ENCODE data around the gene IL12RB1. TPM values are rescaled to one million over a fixed set of nuclear protein-coding genes. Genes with fewer than 3 reads are reported as not detected.
A peak's percentile ranks its signal among the peaks of the same experiment; 100 is the strongest.

The IL12RB1 gene
- total and polyA plus RNA-seq, 2 of the 13 experiments (the other 11 are each of a cell fraction or from before 2014, with no cell fraction given): 0.03 to 0.04 TPM

- in situ Hi-C loops (cut with HindIII; ENCODE audit: extremely low pct_ligation_motif_present, low pct_unique_long_range_greater_than_20kb) (loop anchor here (25.0 kb wide), 1 partner anchor 137 kb away; the partner anchor contains the start of gene CCDC124), intact Hi-C loops (cut with micrococcal nuclease; ENCODE audit: unreplicated experiment) (no loop called here)
- no TSS peak for BruUV-seq (replicated peaks)
- H4K20me1 ChIP-seq (ENCODE audit: insufficient read depth, low read length): no peaks in the 10 kb centered on the region
- ATAC-seq (peak; percentile 84), DNase-seq (ENCODE audit: low spot score) (peak; percentile 33), FAIRE-seq (no peak)
- ChIA-PET CTCF (ENCODE audit: low intra/inter-chr PET ratio, low total read pairs) (no interaction called here), POLR2A (no interaction called here)
- WGBS (ENCODE audit: low lambda C conversion rate): 27% methylated on average over 8 of the region's 9 CpGs
- H3K4me3 ChIP-seq (replicated peaks in 1 of 3; ENCODE audit: insufficient read depth in 1 of 3, low read depth in 2 of 3, low read length in 3 of 3): no peak overlapping the region
- no peaks in the 10 kb centered on the region for H3K79me2 ChIP-seq (ENCODE audit: insufficient read depth, low read length)
- H3K9ac ChIP-seq (ENCODE audit: insufficient read depth, low read depth, low read length): no peak overlapping the region
- H3K27ac ChIP-seq (ENCODE audit: extremely low read length, insufficient read depth, low read length): no peak overlapping the region
- no peak overlapping the region for H3K4me2 ChIP-seq (ENCODE audit: low read depth, low read length)
- peaks cover 0 to 25% of the 10 kb centered on the region in 2 experiments; a peak in 3 of 5 replicates for H3K27me3 ChIP-seq (ENCODE audit: control insufficient read depth in 1 of 2, insufficient read depth in 2 of 2, low read length in 2 of 2)
- no peaks in the 10 kb centered on the region for H3K4me1 ChIP-seq (ENCODE audit: insufficient read depth, low read length)
- H3K36me3 ChIP-seq (replicated peaks in 1 of 2; ENCODE audit: control insufficient read depth in 1 of 2, insufficient read depth in 2 of 2, low read length in 2 of 2): no peaks in the 10 kb centered on the region
- no peak overlapping the region for H2AFZ ChIP-seq (ENCODE audit: low read length)
- H3K9me3 ChIP-seq (ENCODE audit: low read length): no peaks in the 10 kb centered on the region
- TF ChIP-seq GFI1 (CRISPR knock-in tag; IDR thresholded peaks at IDR 0.05; ENCODE audit: borderline replicate concordance) (no peak), ZNF615 (CRISPR knock-in tag; IDR thresholded peaks at IDR 0.05; ENCODE audit: borderline replicate concordance) (no peak), E2F2 (CRISPR knock-in tag; IDR thresholded peaks at IDR 0.05; ENCODE audit: borderline replicate concordance) (no peak), HIVEP1 (CRISPR knock-in tag; IDR thresholded peaks at IDR 0.05) (no peak), TCF7 (IDR thresholded peaks at IDR 0.05; ENCODE audit: low read depth) (no peak), ZNF230 (CRISPR knock-in tag; IDR thresholded peaks at IDR 0.05) (no peak), RELA (CRISPR knock-in tag; IDR thresholded peaks at IDR 0.05) (no peak), FIP1L1 (IDR thresholded peaks at IDR 0.05; ENCODE audit: borderline replicate concordance, insufficient read depth, low read depth, low read length) (no peak), STAG1 (CRISPR knock-in tag; IDR thresholded peaks at IDR 0.05) (peak; percentile 46), ZNF770 (CRISPR knock-in tag; IDR thresholded peaks at IDR 0.05) (0 out of 2 replicates have a peak, but pooled peaks have one; percentile 15), ZNF563 (CRISPR knock-in tag; IDR thresholded peaks at IDR 0.05) (no peak), TFAP4 (IDR thresholded peaks at IDR 0.05; ENCODE audit: borderline replicate concordance, low read depth) (peak; percentile 56; the same call in 1 of the 2 replicates), RBM39 (IDR thresholded peaks at IDR 0.05; ENCODE audit: low read depth, low read length, poor library complexity, severe bottlenecking) (no peak), ZHX2 (IDR thresholded peaks at IDR 0.05; ENCODE audit: low read depth) (no peak), ZHX2 (CRISPR knock-in tag; IDR thresholded peaks at IDR 0.05; ENCODE audit: borderline replicate concordance) (no peak)
Measured at GRCh38 chr19:18074192-18074591, 12.5 kb downstream of the IL12RB1 start.
